Progenitor cell of endocrine pancreas (in vitro differentiated cells): ENCODE data around the gene KCNK5. TPM values are rescaled to one million over a fixed set of nuclear protein-coding genes. Genes with fewer than 3 reads are reported as not detected.

Experiments used
- DNase-seq: peaks from one replicate; pipeline ENCODE4 v3.0.0; 2021; ENCODE audit warnings: low spot score; ENCODE audit not compliant: unreplicated experiment
- H3K27ac Mint-ChIP-seq: 2 replicates; pipeline ENCODE4 v1.8.0; 2021; ENCODE audit warnings: mild to moderate bottlenecking, moderate library complexity, mixed read lengths
- H3K27me3 Mint-ChIP-seq: 2 replicates; pipeline ENCODE4 v1.8.0; 2021; ENCODE audit warnings: mixed read lengths
- H3K36me3 Mint-ChIP-seq: 2 replicates; pipeline ENCODE4 v1.8.0; 2022; ENCODE audit warnings: mixed read lengths; ENCODE audit not compliant: insufficient read depth
- H3K4me1 Mint-ChIP-seq: 2 replicates; pipeline ENCODE4 v1.8.0; 2021; ENCODE audit warnings: low read depth, mixed read lengths
- H3K4me3 Mint-ChIP-seq: 2 replicates; pipeline ENCODE4 v1.8.0; 2021; ENCODE audit warnings: low read depth, mild to moderate bottlenecking, moderate library complexity, mixed read lengths
- H3K9me3 Mint-ChIP-seq: 2 replicates; pipeline ENCODE4 v1.8.0; 2021; ENCODE audit warnings: low read depth, mixed read lengths
- total RNA-seq: library from RNA; stranded (reverse); gene quantifications from 2 replicates; pipeline ENCODE4 v1.2.1, GENCODE V29; 2021
- TF ChIP-seq, protein P1 (sequence below): fragments of 200-600 bp; sonication (generic); IDR thresholded peaks from one replicate; pipeline ENCODE4 v1.5.0; 2021; ENCODE audit warnings: antibody characterized with exemption, mild to moderate bottlenecking; ENCODE audit not compliant: unreplicated experiment

The KCNK5 gene
- total RNA-seq, 1 donor from 2014 or later: 2.0 TPM

DNA sequence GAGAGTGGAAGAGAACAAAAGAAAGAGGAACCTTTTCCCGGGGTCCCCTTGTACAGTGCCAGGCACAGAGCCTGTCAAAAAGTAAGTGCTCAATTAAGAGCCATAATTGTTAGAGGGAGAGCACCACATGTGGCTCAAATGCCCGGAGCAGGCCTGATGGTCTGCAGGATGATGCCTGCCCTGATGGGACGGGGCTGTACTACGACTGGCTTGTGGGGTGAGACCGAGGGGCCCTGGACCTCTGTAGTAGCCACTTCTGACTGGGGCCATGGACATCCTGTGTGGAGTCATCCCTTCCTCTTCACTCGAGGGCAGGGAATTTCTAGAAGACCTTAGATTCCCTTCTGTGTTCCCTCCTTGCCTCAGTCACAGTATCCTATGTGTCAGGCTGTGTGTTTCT lies 47.9 kb downstream of the KCNK5 start:
- peaks cover 3% of the 10 kb centered on the region for H3K4me1 Mint-ChIP-seq
- no peak overlapping the region for H3K27ac Mint-ChIP-seq
- H3K27me3 Mint-ChIP-seq: peaks cover 5% of the 10 kb centered on the region
- no peaks in the 10 kb centered on the region for H3K36me3 Mint-ChIP-seq
- no peak overlapping the region for H3K4me3 Mint-ChIP-seq
- H3K9me3 Mint-ChIP-seq: peaks cover 10% of the 10 kb centered on the region
- TF ChIP-seq, protein P1, sequence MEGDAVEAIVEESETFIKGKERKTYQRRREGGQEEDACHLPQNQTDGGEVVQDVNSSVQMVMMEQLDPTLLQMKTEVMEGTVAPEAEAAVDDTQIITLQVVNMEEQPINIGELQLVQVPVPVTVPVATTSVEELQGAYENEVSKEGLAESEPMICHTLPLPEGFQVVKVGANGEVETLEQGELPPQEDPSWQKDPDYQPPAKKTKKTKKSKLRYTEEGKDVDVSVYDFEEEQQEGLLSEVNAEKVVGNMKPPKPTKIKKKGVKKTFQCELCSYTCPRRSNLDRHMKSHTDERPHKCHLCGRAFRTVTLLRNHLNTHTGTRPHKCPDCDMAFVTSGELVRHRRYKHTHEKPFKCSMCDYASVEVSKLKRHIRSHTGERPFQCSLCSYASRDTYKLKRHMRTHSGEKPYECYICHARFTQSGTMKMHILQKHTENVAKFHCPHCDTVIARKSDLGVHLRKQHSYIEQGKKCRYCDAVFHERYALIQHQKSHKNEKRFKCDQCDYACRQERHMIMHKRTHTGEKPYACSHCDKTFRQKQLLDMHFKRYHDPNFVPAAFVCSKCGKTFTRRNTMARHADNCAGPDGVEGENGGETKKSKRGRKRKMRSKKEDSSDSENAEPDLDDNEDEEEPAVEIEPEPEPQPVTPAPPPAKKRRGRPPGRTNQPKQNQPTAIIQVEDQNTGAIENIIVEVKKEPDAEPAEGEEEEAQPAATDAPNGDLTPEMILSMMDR: no peak
- DNase-seq: no peak

DNA sequence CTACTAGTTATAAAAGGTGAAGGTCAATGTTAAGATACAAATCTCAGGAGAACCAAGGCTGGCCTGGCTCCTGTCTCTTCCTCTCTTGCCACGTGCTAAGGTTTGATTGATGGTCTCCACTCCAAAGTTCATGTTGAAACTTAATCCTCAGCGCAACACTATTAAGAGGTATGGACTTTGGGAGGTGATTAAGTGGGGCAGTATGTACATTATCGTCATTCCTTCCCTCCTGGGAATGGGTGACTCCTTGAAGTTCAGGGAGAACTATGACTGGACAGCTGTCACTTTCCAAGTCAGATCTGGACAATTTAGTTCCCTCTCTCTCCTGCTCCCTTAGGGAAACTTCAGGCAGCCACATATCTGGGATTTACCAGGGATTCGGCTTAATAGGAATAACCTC lies 50.5 kb downstream of the KCNK5 start:
- Mint-ChIP-seq H3K27ac (no peak overlapping the region), H3K4me1 (peaks cover 1% of the 10 kb centered on the region), H3K9me3 (peaks cover 10% of the 10 kb centered on the region), H3K4me3 (no peak overlapping the region), H3K27me3 (peaks cover 5% of the 10 kb centered on the region), H3K36me3 (no peaks in the 10 kb centered on the region)
- TF ChIP-seq, protein P1: no peak
- DNase-seq: no peak

DNA sequence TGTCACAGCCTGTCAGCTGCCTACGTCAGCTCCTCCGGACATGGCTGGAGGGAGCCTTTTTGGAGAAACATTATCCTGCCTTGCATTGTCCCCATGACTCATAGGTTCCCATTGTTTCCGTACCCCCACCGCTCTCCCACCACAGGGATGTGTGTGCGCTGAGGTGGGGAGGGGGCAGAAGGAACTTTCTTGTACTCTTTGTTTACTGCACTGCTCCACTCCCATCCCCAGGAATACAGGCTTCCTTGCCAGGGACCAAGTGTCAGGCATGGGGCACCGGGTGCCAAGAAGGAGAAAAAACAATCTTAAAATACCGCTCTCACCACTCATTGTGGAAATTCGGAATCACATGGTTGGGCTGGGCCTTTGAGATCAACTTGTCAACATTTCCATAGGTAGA lies 51.0 kb downstream of the KCNK5 start:
- peaks cover 1% of the 10 kb centered on the region for H3K4me1 Mint-ChIP-seq
- no peak for DNase-seq
- no peak overlapping the region for H3K4me3 Mint-ChIP-seq
- no peaks in the 10 kb centered on the region for H3K36me3 Mint-ChIP-seq
- H3K9me3 Mint-ChIP-seq: peaks cover 10% of the 10 kb centered on the region
- H3K27ac Mint-ChIP-seq: no peak overlapping the region
- H3K27me3 Mint-ChIP-seq: peaks cover 5% of the 10 kb centered on the region
- TF ChIP-seq, protein P1: no peak

DNA sequence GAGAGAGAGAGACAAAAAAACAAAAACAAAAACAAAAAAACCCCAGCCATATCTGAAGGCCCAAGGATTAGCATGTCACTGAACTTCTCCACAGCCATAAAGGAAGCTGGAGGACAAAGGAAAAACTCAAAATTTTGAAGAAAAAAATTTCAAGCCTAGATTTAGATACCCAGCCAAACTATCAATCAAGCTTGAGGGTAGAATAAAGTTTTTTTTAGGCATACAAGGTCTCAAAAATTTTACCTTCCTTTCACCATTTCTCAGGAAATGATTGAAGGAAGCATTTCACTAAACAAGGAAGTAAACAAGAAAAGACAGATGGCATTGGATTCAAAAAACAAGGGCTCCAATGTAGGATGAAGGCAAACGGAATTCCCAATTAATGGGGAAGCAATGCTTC lies 52.1 kb downstream of the KCNK5 start:
- H3K27me3 Mint-ChIP-seq: peaks cover 5% of the 10 kb centered on the region
- DNase-seq: no peak
- H3K9me3 Mint-ChIP-seq: peaks cover 10% of the 10 kb centered on the region
- H3K36me3 Mint-ChIP-seq: no peaks in the 10 kb centered on the region
- H3K4me1 Mint-ChIP-seq: no peaks in the 10 kb centered on the region
- no peak overlapping the region for H3K27ac Mint-ChIP-seq
- H3K4me3 Mint-ChIP-seq: no peak overlapping the region
- TF ChIP-seq, protein P1: no peak

DNA sequence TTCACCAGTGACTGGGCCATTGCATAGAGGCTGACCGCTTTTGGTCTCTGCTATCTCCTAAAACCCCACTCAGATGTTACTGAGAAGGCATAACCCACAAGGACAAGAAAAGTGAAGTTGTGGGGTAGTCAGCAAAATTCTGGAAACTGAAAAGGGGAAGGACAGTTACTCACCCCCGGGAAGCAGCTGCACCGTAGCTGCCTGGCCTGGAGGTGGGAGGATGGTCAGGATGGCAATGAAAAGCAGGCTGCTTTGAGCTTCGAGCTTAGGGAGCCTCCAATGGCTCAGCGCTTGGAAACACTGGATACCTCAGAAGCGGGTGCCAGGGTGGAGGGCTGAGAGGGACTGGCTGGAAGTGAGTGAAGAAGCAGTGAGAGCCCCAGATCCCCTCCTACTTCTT lies 56.0 kb downstream of the KCNK5 start:
- TF ChIP-seq, protein P1: no peak
- no peak overlapping the region for H3K27ac Mint-ChIP-seq
- H3K4me3 Mint-ChIP-seq: no peak overlapping the region
- no peaks in the 10 kb centered on the region for H3K36me3 Mint-ChIP-seq
- H3K27me3 Mint-ChIP-seq: peaks cover 21% of the 10 kb centered on the region
- H3K9me3 Mint-ChIP-seq: peaks cover 10% of the 10 kb centered on the region
- H3K4me1 Mint-ChIP-seq: no peaks in the 10 kb centered on the region
- DNase-seq: no peak

DNA sequence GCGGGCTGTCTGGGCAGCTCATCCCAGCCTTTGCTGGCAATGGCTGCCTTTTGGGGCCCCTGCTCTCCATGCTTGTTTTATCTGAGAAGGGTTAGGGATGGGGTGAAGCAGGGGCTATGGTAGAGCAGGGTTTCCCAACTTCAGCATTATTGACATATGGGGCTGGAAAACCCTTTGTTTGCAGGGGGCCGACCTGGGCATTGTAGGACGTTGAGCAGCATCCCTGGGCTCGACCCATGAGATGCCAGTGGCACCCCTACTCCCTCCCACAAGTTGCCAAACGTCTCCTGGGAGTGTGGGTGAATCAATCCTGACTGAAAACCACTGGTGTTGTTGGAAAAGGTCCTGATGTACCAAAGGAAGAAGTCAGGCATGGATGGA lies 56.9 kb downstream of the KCNK5 start:
- Mint-ChIP-seq H3K27ac (no peak overlapping the region), H3K4me1 (no peaks in the 10 kb centered on the region), H3K36me3 (no peaks in the 10 kb centered on the region), H3K27me3 (peaks cover 29% of the 10 kb centered on the region), H3K9me3 (peaks cover 5% of the 10 kb centered on the region), H3K4me3 (no peak overlapping the region)
- TF ChIP-seq, protein P1: no peak
- no peak for DNase-seq
